GM13976 (cell line): ENCODE results near the gene IL36RN.

Source experiments
- DNase-seq: peaks from one replicate; pipeline ENCODE4 v3.0.0; 2012; ENCODE audit warnings: low spot score
- CTCF ChIP-seq: IDR thresholded peaks from 2 replicates; pipeline ENCODE4 v1.5.1; 2012; ENCODE audit warnings: borderline replicate concordance, mild to moderate bottlenecking; ENCODE audit not compliant: insufficient read depth; ENCODE audit errors: extremely low read depth, missing control alignments, control extremely low read depth
- in situ Hi-C: fragments of 300-500 bp; cut with MboI; formaldehyde crosslinking; loops from one replicate; pipeline ENCODE4 v1.12.0; 2022; ENCODE audit warnings: low sequenced_read_pairs, mixed read lengths, inconsistent platforms; ENCODE audit not compliant: unreplicated experiment

Gene IL36RN

GRCh38 chr2:113039719-113040118, 19.3 kb upstream of the IL36RN start:
- DNase-seq: no peak
- TF ChIP-seq CTCF: no peak
- in situ Hi-C loops: no loop called here

- TF ChIP-seq CTCF: no peak
- in situ Hi-C loops: no loop called here
- no peak for DNase-seq
These were observed 17.1 kb upstream of the IL36RN start for GRCh38 chr2:113041871-113042270.

- no peak for DNase-seq
- TF ChIP-seq CTCF: no peak
- in situ Hi-C loops: no loop called here
These were observed 12.5 kb upstream of the IL36RN start for GRCh38 chr2:113046465-113046864.

- in situ Hi-C loops: no loop called here
- no peak for TF ChIP-seq CTCF
- no peak for DNase-seq
These were observed 7.8 kb upstream of the IL36RN start for GRCh38 chr2:113050921-113051895.

- DNase-seq: no peak
- TF ChIP-seq CTCF: no peak
These were observed 6.5 kb upstream of the IL36RN start, which contains the start of gene IL36B for GRCh38 chr2:113052396-113052917. IL36B (minus strand) TSS chr2:113052867.

GRCh38 chr2:113053666-113054065, 5.3 kb upstream of the IL36RN start:
- DNase-seq: no peak
- in situ Hi-C loops: no loop called here
- TF ChIP-seq CTCF: no peak

More at GRCh38 chr2:113052396-113052917, 6.5 kb upstream of the IL36RN start, which contains the start of gene IL36B:
- in situ Hi-C loops: no loop called here
